ENCODE measurements around the gene YIPF3.
"Not testable (repeated sequence)": the region's sequence is repeated elsewhere in the genome, so short reads cannot be mapped to it uniquely, and the experiment has no call there.

Gene YIPF3

GRCh38 chr6:43469947-43470346, 46.8 kb downstream of the YIPF3 start:
- Histone ChIP-seq H3K36me3 (ENCODE audit: control insufficient read depth, insufficient read depth, low read length, severe bottlenecking) (no peaks in the 10 kb centered on the region), H3K9me3 (ENCODE audit: control insufficient read depth, low read length) (no peaks in the 10 kb centered on the region), H3K4me1 (ENCODE audit: control insufficient read depth, insufficient read depth, low read length) (no peaks in the 10 kb centered on the region), H3K27me3 (replicated peaks; ENCODE audit: control insufficient read depth, insufficient read depth, low read length) (peaks cover 27% of the 10 kb centered on the region), H3K4me3 (ENCODE audit: low read length) (no peak overlapping the region), H3K9ac (ENCODE audit: low read length) (no peak overlapping the region)
- no peak for DNase-seq (ENCODE audit: low read depth)

DNA sequence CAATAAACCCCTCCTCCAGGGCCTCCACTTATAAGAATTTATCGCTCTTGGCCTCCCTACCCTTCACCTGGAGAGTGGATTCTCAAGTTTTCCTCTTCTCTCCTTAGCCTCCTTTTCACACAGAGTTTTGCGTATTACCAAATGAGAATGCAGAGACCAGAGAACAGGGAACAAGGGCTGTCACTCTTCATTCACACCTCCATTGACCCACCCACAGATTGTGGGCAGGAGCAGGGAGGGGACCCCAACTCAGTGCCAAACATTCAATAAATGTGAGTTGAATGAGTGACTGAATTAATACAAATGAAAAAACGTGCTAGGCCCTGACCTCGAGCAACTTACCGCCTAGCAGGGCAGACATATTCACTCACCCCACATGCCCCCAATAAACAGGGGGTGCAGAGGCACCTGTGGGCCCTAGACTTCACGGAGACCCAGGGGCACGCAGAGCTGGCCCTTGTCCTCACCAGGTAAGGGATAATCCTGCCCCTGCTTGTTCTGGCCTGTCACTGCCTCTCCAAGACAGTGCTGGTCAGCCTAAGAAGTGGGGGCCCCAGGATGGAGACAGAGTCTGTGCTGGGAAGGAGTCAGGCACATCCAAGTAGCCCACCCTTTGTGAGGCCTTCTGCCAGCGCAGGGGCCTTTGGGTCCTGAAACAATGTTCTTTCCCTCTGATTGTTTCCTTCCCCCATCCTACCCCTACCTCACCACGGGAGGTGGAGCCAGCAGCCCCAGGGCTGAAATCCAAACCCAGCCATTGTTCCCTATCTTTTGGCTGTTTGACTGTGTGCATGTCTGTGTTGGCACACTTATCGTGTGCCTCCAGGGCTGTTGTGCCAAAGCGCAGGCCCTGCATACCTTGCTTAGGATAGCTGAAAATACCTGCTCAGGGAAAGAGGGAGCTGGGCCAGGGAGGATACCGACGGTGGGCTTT, 47.7 kb downstream of the YIPF3 start:
- H3K36me3 ChIP-seq (ENCODE audit: control insufficient read depth, insufficient read depth, low read length, severe bottlenecking): no peaks in the 10 kb centered on the region
- no peak overlapping the region for H3K9ac ChIP-seq (ENCODE audit: low read length)
- no peaks in the 10 kb centered on the region for H3K4me1 ChIP-seq (ENCODE audit: control insufficient read depth, insufficient read depth, low read length)
- H3K9me3 ChIP-seq (ENCODE audit: control insufficient read depth, low read length): no peaks in the 10 kb centered on the region
- peaks cover 27% of the 10 kb centered on the region for H3K27me3 ChIP-seq (replicated peaks; ENCODE audit: control insufficient read depth, insufficient read depth, low read length)
- DNase-seq (ENCODE audit: low read depth): no peak
- H3K4me3 ChIP-seq (ENCODE audit: low read length): no peak overlapping the region

DNA sequence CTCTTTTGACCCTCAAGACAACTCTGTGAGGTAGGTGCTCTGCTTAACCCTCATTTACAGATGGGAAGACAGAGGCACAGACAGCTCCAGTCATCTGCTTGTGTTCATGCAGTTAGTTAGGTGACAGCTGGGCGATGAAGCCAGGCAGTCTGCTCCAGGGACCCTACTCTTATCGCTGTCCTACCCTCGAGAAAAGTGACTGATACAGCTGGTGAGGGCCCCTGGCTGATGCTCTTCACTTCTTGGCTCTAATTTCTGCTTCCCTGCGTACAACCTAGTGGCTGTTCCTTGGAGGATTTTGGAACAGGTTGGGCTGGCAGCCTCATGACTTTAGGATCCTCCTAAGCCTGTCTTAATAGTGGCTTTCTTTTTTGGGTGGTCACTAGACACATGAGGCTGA, 48.5 kb downstream of the YIPF3 start:
- Histone ChIP-seq H3K4me3 (ENCODE audit: low read length) (no peak overlapping the region), H3K36me3 (ENCODE audit: control insufficient read depth, insufficient read depth, low read length, severe bottlenecking) (no peaks in the 10 kb centered on the region), H3K27me3 (replicated peaks; ENCODE audit: control insufficient read depth, insufficient read depth, low read length) (peaks cover 30% of the 10 kb centered on the region), H3K9me3 (ENCODE audit: control insufficient read depth, low read length) (no peaks in the 10 kb centered on the region), H3K9ac (ENCODE audit: low read length) (no peak overlapping the region), H3K4me1 (ENCODE audit: control insufficient read depth, insufficient read depth, low read length) (no peaks in the 10 kb centered on the region)
- no peak for DNase-seq (ENCODE audit: low read depth)

- Histone ChIP-seq H3K4me1 (ENCODE audit: control insufficient read depth, insufficient read depth, low read length) (no peaks in the 10 kb centered on the region), H3K4me3 (ENCODE audit: low read length) (no peak overlapping the region), H3K36me3 (ENCODE audit: control insufficient read depth, insufficient read depth, low read length, severe bottlenecking) (no peaks in the 10 kb centered on the region), H3K9ac (ENCODE audit: low read length) (no peak overlapping the region), H3K9me3 (ENCODE audit: control insufficient read depth, low read length) (no peaks in the 10 kb centered on the region), H3K27me3 (replicated peaks; ENCODE audit: control insufficient read depth, insufficient read depth, low read length) (peaks cover 32% of the 10 kb centered on the region)
- no peak for DNase-seq (ENCODE audit: low read depth)
These were observed 49.0 kb downstream of the YIPF3 start for GRCh38 chr6:43467752-43468151.

DNA sequence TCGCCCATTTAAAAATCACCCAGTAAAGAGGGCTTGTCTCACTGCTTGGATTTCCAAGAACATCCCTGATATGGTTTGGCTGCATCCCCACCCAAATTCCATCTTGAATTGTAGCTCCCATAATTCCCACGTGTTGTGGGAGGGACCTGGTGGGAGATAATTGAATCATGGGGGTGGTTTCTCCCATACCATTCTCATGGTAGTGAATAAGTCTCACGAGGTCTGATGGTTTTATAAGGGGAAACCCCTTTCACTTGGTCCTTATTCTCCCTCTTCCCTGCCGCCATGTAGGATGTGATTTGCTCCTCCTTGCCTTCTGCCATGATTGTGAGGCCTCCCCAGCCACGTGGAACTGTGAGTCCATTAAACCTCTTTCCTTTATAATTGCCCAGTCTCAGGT, 49.5 kb downstream of the YIPF3 start:
- H3K36me3 ChIP-seq (ENCODE audit: control insufficient read depth, insufficient read depth, low read length, severe bottlenecking); DNase-seq (ENCODE audit: low read depth): not testable (repeated sequence)

DNA sequence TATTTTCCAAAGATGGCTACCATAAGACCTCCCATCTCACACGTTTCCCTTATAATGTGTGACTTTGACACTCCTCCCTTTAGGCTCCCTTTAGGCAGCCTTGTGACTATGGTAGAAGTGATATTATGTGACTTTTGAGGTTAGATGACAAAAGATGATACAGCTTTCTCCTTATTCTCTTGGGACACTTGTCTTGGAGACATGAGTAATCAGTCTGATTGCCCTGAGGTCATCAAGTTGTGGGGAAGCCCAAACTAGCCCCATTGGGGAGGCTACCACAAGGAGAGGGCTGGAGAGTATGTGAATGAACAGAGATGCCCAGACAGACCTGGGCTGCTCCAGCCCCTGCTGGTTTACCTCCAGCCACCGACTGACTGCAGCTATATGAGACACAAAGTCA, 50.8 kb downstream of the YIPF3 start:
- H3K4me3 ChIP-seq (ENCODE audit: low read length): no peak overlapping the region
- H3K36me3 ChIP-seq (ENCODE audit: control insufficient read depth, insufficient read depth, low read length, severe bottlenecking): no peaks in the 10 kb centered on the region
- H3K27me3 ChIP-seq (replicated peaks; ENCODE audit: control insufficient read depth, insufficient read depth, low read length): peaks cover 35% of the 10 kb centered on the region
- no peaks in the 10 kb centered on the region for H3K4me1 ChIP-seq (ENCODE audit: control insufficient read depth, insufficient read depth, low read length)
- no peak for DNase-seq (ENCODE audit: low read depth)
- no peak overlapping the region for H3K9ac ChIP-seq (ENCODE audit: low read length)
- no peaks in the 10 kb centered on the region for H3K9me3 ChIP-seq (ENCODE audit: control insufficient read depth, low read length)

More for the DNA sequence above, 49.5 kb downstream of the YIPF3 start:
- not testable (repeated sequence) for H3K4me3 ChIP-seq (ENCODE audit: low read length); H3K9ac ChIP-seq (ENCODE audit: low read length); H3K4me1 ChIP-seq (ENCODE audit: control insufficient read depth, insufficient read depth, low read length); H3K9me3 ChIP-seq (ENCODE audit: control insufficient read depth, low read length)
- H3K27me3 ChIP-seq (replicated peaks; ENCODE audit: control insufficient read depth, insufficient read depth, low read length): peaks cover 37% of the 10 kb centered on the region

DNA sequence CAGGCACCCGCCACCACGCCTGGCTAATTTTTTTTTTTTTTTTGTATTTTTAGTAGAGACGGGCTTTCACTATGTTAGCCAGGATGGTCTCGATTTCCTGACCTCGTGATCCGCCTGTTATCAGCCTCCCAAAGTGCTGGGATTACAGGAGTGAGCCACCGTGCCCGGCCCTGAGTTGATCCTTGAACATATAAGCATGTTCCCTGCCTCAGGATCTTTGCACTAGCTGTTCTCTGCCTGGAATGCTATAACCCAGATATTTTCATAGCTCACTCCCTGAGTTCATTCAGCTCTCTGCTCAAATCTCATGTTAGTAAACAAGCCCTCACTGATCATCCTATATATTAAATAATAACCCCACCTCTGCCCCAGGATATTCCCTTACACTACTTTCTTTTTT, 52.4 kb downstream of the YIPF3 start:
- Histone ChIP-seq H3K4me3 (ENCODE audit: low read length) (no peak overlapping the region), H3K4me1 (ENCODE audit: control insufficient read depth, insufficient read depth, low read length) (no peaks in the 10 kb centered on the region), H3K36me3 (ENCODE audit: control insufficient read depth, insufficient read depth, low read length, severe bottlenecking) (no peaks in the 10 kb centered on the region), H3K27me3 (replicated peaks; ENCODE audit: control insufficient read depth, insufficient read depth, low read length) (peaks cover 32% of the 10 kb centered on the region), H3K9ac (ENCODE audit: low read length) (no peak overlapping the region), H3K9me3 (ENCODE audit: control insufficient read depth, low read length) (peaks cover 5% of the 10 kb centered on the region)
- no peak for DNase-seq (ENCODE audit: low read depth)

DNA sequence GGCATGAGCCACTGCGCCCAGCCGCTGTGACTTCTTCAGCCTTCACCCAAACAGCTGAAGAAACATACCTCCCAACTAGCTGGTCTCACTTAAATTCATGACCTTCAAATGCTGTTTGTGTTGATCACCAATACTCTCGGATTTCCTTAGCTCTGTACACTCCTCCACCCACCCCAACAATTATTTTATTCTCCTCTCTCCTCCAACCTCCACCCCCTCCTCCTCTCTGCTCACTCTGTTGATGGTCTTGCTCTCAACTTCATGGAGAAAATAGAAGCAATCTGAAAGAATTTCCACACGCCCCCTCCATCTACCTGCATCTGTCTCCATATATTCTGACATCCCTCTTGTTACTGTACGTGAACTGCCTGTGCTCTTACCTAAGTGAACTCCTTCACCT, 54.8 kb downstream of the YIPF3 start:
- peaks cover 20% of the 10 kb centered on the region for H3K27me3 ChIP-seq (replicated peaks; ENCODE audit: control insufficient read depth, insufficient read depth, low read length)

More for the DNA sequence above, 54.8 kb downstream of the YIPF3 start:
- H3K4me3 ChIP-seq (ENCODE audit: low read length): no peak overlapping the region
- DNase-seq (ENCODE audit: low read depth): no peak
- H3K9ac ChIP-seq (ENCODE audit: low read length): no peak overlapping the region
- H3K4me1 ChIP-seq (ENCODE audit: control insufficient read depth, insufficient read depth, low read length): no peaks in the 10 kb centered on the region
- H3K9me3 ChIP-seq (ENCODE audit: control insufficient read depth, low read length): peaks cover 5% of the 10 kb centered on the region
- no peaks in the 10 kb centered on the region for H3K36me3 ChIP-seq (ENCODE audit: control insufficient read depth, insufficient read depth, low read length, severe bottlenecking)

Data from adipocyte (in vitro differentiated cells).